Omental fat pad (tissue), 4 donors: ENCODE results near the gene AGAP1. TPM values are rescaled to one million over a fixed set of nuclear protein-coding genes. Genes with fewer than 3 reads are reported as not detected.

Experiments used
- ATAC-seq: fragments of 150-250 bp; one replicate; pipeline ENCODE4 v1.9.1; 2016; ENCODE audit warnings: mild to moderate bottlenecking, moderate library complexity; ENCODE audit not compliant: low FRiP score
- DNase-seq: peaks from one replicate; pipeline ENCODE4 v3.0.0-alpha.2; 2019; ENCODE audit warnings: low spot score
- CTCF ChIP-seq, 3 donors: fragments of 450-650 bp; IDR thresholded peaks; one replicate each; pipeline ENCODE4 v1.5.1; 2016 to 2017; ENCODE audit warnings: antibody characterized with exemption in 3 of 3, mild to moderate bottlenecking in 3 of 3, moderate library complexity in 2 of 3
- total RNA-seq, 4 donors: library from RNA; depleted of rRNA; stranded (reverse); fragments of >200 nt; gene quantifications; one replicate each; pipeline ENCODE4 v1.1.0, GENCODE V29; 2016

AGAP1 gene
- total RNA-seq, 4 donors from 2014 or later, result 15.5 to 24.3 (median 16.2) TPM

- DNase-seq (no peak), ATAC-seq (no peak)
- TF ChIP-seq CTCF (IDR thresholded peaks at IDR 0.05), result no peak
Observed at GRCh38 chr2:235606004-235606715, 112.3 kb downstream of the AGAP1 start.

GRCh38 chr2:235607546-235608199, 113.8 kb downstream of the AGAP1 start:
- TF ChIP-seq CTCF (IDR thresholded peaks at IDR 0.05), result no peak

GRCh38 chr2:235608200-235608887, 114.5 kb downstream of the AGAP1 start:
- no peak for DNase-seq
- no peak for TF ChIP-seq CTCF (IDR thresholded peaks at IDR 0.05)
- no peak for ATAC-seq

More at GRCh38 chr2:235607546-235608199, 113.8 kb downstream of the AGAP1 start:
- ATAC-seq, result no peak
- no peak for DNase-seq

GRCh38 chr2:235609321-235609720, 115.5 kb downstream of the AGAP1 start:
- no peak for TF ChIP-seq CTCF (IDR thresholded peaks at IDR 0.05)
- no peak for DNase-seq
- no peak for ATAC-seq

GRCh38 chr2:235609746-235610145, 115.9 kb downstream of the AGAP1 start:
- no peak for TF ChIP-seq CTCF (IDR thresholded peaks at IDR 0.05)
- ATAC-seq (no peak), DNase-seq (no peak)

- ATAC-seq (no peak), DNase-seq (no peak)
- TF ChIP-seq CTCF (IDR thresholded peaks at IDR 0.05), result no peak
Observed at GRCh38 chr2:235610696-235611257, 116.9 kb downstream of the AGAP1 start.
